RWPE1 (cell line): ENCODE results near the gene ZMAT3.

Experiments
- CTCF ChIA-PET: fragments of 350-600 bp; sonication (Branson Sonifier 250); formaldehyde crosslinking; extraction: SDS; loops from one replicate; lab custom pipeline; 2021; lab: Yijun Ruan, JAX
- POLR2A ChIA-PET: fragments of 400-600 bp; formaldehyde crosslinking; extraction: SDS; loops from one replicate; lab custom pipeline; 2020; ENCODE audit warnings: antibody characterized with exemption; ENCODE audit not compliant: low non-redundant PET; lab: Yijun Ruan, JAX
- DNase-seq: peaks from one replicate; pipeline ENCODE4 v3.0.0; 2012; ENCODE audit warnings: low spot score
- H3K27ac ChIP-seq: fragments of 450-650 bp; 2 replicates; pipeline ENCODE4 v1.5.1; 2017
- CTCF ChIP-seq: fragments of 450-650 bp; conservative IDR thresholded peaks from 2 replicates; pipeline ENCODE4 v1.5.1; 2017; ENCODE audit warnings: low read depth, mild to moderate bottlenecking

ZMAT3 gene

GRCh38 chr3:179016979-179017670 lies 54.5 kb downstream of the ZMAT3 start:
- CTCF ChIA-PET = no interaction called here
- no peak overlapping the region for H3K27ac ChIP-seq
- TF ChIP-seq CTCF = no peak
- DNase-seq = no peak
- POLR2A ChIA-PET = no interaction called here

GRCh38 chr3:179015551-179016020 lies 56.0 kb downstream of the ZMAT3 start:
- DNase-seq = peak; percentile 53
- ChIA-PET POLR2A (no interaction called here), CTCF (interaction anchor here (0.6 to 0.9 kb wide), 9 partner anchors 44 to 306 kb away, joined by 3 to 5 read pairs (median 3); no protein-coding TSS in a partner anchor)
- H3K27ac ChIP-seq = no peak overlapping the region
- peak; percentile 84 for TF ChIP-seq CTCF

- H3K27ac ChIP-seq = no peak overlapping the region
- no peak for TF ChIP-seq CTCF
- DNase-seq = no peak
- ChIA-PET CTCF (no interaction called here), POLR2A (no interaction called here)
Measured at GRCh38 chr3:179005706-179006105, 65.9 kb downstream of the ZMAT3 start.

GRCh38 chr3:179005213-179005612 lies 66.4 kb downstream of the ZMAT3 start:
- no peak overlapping the region for H3K27ac ChIP-seq
- ChIA-PET POLR2A (no interaction called here), CTCF (no interaction called here)
- no peak for TF ChIP-seq CTCF
- no peak for DNase-seq

GRCh38 chr3:179000659-179001058 lies 71.0 kb downstream of the ZMAT3 start:
- ChIA-PET POLR2A (no interaction called here), CTCF (no interaction called here)
- TF ChIP-seq CTCF = no peak

GRCh38 chr3:179000144-179000543 lies 71.5 kb downstream of the ZMAT3 start:
- ChIA-PET CTCF (no interaction called here), POLR2A (no interaction called here)
- DNase-seq = no peak
- no peak overlapping the region for H3K27ac ChIP-seq
- no peak for TF ChIP-seq CTCF

More at GRCh38 chr3:179000659-179001058, 71.0 kb downstream of the ZMAT3 start:
- DNase-seq = no peak
- no peak overlapping the region for H3K27ac ChIP-seq
